Transverse colon (tissue), 4 donors: ENCODE results near the gene SMYD2. TPM values are rescaled to one million over a fixed set of nuclear protein-coding genes. Genes with fewer than 3 reads are reported as not detected.

Experiments
- DNase-seq: peaks from one replicate; pipeline ENCODE4 v3.0.0-alpha.2; 2019
- H3K27ac ChIP-seq, 4 donors: fragments of 200-600 bp; sonication (generic); 2 replicates each; pipeline ENCODE4 v1.5.1; 2016 to 2018; ENCODE audit warnings: inconsistent platforms in 4 of 4
- H3K27me3 ChIP-seq: fragments of 200-600 bp; sonication (generic); 2 replicates; pipeline ENCODE4 v1.5.1; 2017; ENCODE audit warnings: inconsistent platforms
- H3K36me3 ChIP-seq, 4 donors: fragments of 200-600 bp; sonication (generic); 2 replicates each; pipeline ENCODE4 v1.5.1; 2017 to 2019; ENCODE audit warnings: inconsistent platforms in 4 of 4
- H3K4me1 ChIP-seq, 4 donors: fragments of 200-600 bp; sonication (generic); 2 replicates each; pipeline ENCODE4 v1.5.1; 2017 to 2020; ENCODE audit warnings: inconsistent platforms in 4 of 4
- H3K4me3 ChIP-seq, 4 donors: fragments of 200-600 bp; sonication (generic); 1 replicate in 1 of 4; 2 replicates in 3 of 4; pipeline versions ENCODE4 v1.5.1 to v1.6.1; 2017 to 2019; ENCODE audit warnings: inconsistent platforms in 4 of 4
- H3K9me3 ChIP-seq, 2 donors: fragments of 200-600 bp; sonication (generic); 2 replicates each; pipeline ENCODE4 v1.5.1; 2017 to 2019; ENCODE audit warnings: inconsistent platforms in 2 of 2
- CTCF ChIP-seq, 5 experiments: fragments of 200-600 bp in 3 of 5; fragments of 450-650 bp in 2 of 5; sonication (generic) in 3 of 5; IDR thresholded peaks; 1 replicate in 2 of 5; 2 replicates in 3 of 5; pipeline ENCODE4 v1.5.1; 2016 to 2017; ENCODE audit warnings: antibody characterized with exemption in 5 of 5, inconsistent platforms in 3 of 5, mild to moderate bottlenecking in 2 of 5, moderate library complexity in 1 of 5
- EP300 ChIP-seq: sonication (generic); formaldehyde crosslinking; IDR thresholded peaks from one replicate; pipeline ENCODE4 v1.6.1; 2017; ENCODE audit warnings: antibody characterized with exemption, low read depth
- POLR2A ChIP-seq: fragments of 450-650 bp; IDR thresholded peaks from one replicate; pipeline ENCODE4 v1.6.1; 2016; ENCODE audit warnings: antibody characterized with exemption, mild to moderate bottlenecking, moderate library complexity
- POLR2AphosphoS5 ChIP-seq, 3 donors: sonication (generic); formaldehyde crosslinking; IDR thresholded peaks; one replicate each; pipeline ENCODE4 v1.6.1; 2016; ENCODE audit warnings: antibody characterized with exemption in 3 of 3
- WGBS, 2 donors: methylation state at CpG; one replicate each; pipeline ENCODE4 v1.1.5; 2018; ENCODE audit warnings: low coverage in 1 of 2; 5-methylcytosine and 5-hydroxymethylcytosine counted together
- in situ Hi-C, 4 donors: fragments of 200-750 bp; cut with MboI; loops; one replicate each; pipeline versions ENCODE4 v1.15.0 to v1.15.1; 2017; ENCODE audit warnings: low sequenced_read_pairs in 3 of 4, low pct_ligation_motif_present in 1 of 4, low pct_unique_long_range_greater_than_20kb in 1 of 4
- intact Hi-C: fragments of 100-400 bp; cut with DNase I; formaldehyde crosslinking; loops from one replicate; pipeline ENCODE4 v1.15.1; 2023; ENCODE audit warnings: low total_unique reads
- total RNA-seq, 4 donors: library from RNA; depleted of rRNA; stranded (reverse); fragments of >200 nt; gene quantifications; one replicate each; pipeline ENCODE4 v1.1.0, GENCODE V29; 2016

SMYD2 gene
- total RNA-seq, 4 donors from 2014 or later, result 8.6 to 21.8 (median 20.9) TPM

- WGBS, 2 donors, result 79 to 87% methylated on average over 5 of the region's 5 CpGs
- H3K27me3 ChIP-seq, result no peaks in the 10 kb centered on the region
- no peaks in the 10 kb centered on the region for H3K36me3 ChIP-seq
- DNase-seq, result no peak
- TF ChIP-seq EP300 (no peak), POLR2A (no peak), POLR2AphosphoS5 (IDR thresholded peaks at IDR 0.05) (no peak)
- in situ Hi-C loops (no loop called here), intact Hi-C loops (no loop called here)
- H3K27ac ChIP-seq, result no peak overlapping the region
- no peaks in the 10 kb centered on the region for H3K9me3 ChIP-seq
- H3K4me3 ChIP-seq, result no peak overlapping the region
- H3K4me1 ChIP-seq, result no peaks in the 10 kb centered on the region
Measured at GRCh38 chr1:214360116-214360515, 79.2 kb downstream of the SMYD2 start.

GRCh38 chr1:214360525-214361164, 79.7 kb downstream of the SMYD2 start:
- H3K4me3 ChIP-seq, result no peak overlapping the region
- no peak for TF ChIP-seq POLR2A

GRCh38 chr1:214361636-214362035, 80.7 kb downstream of the SMYD2 start:
- TF ChIP-seq EP300, result no peak
- no peak for TF ChIP-seq CTCF (IDR thresholded peaks at IDR 0.05)
- no peak for TF ChIP-seq POLR2A
- no peak for TF ChIP-seq POLR2AphosphoS5 (IDR thresholded peaks at IDR 0.05)
- Histone ChIP-seq H3K27me3 (no peaks in the 10 kb centered on the region), H3K9me3 (no peaks in the 10 kb centered on the region), H3K36me3 (no peaks in the 10 kb centered on the region), H3K27ac (no peak overlapping the region), H3K4me3 (no peak overlapping the region), H3K4me1 (no peaks in the 10 kb centered on the region)
- DNase-seq, result no peak
- in situ Hi-C loops, result no loop called here
- intact Hi-C loops, result no loop called here
- 55% methylated on average over 1 of the region's 1 CpG; no CpG with 5 or more reads in 1 of the 2 donors for WGBS, 2 donors

More at GRCh38 chr1:214360525-214361164, 79.7 kb downstream of the SMYD2 start:
- Histone ChIP-seq H3K4me1 (no peaks in the 10 kb centered on the region), H3K27me3 (no peaks in the 10 kb centered on the region), H3K9me3 (no peaks in the 10 kb centered on the region), H3K36me3 (no peaks in the 10 kb centered on the region), H3K27ac (no peak overlapping the region)
- in situ Hi-C loops (no loop called here), intact Hi-C loops (no loop called here)
- 63 to 78% methylated on average over 2 to 3 of the region's 3 CpGs for WGBS, 2 donors
- DNase-seq, result no peak

- TF ChIP-seq CTCF (IDR thresholded peaks at IDR 0.05) (no peak), POLR2A (no peak), POLR2AphosphoS5 (IDR thresholded peaks at IDR 0.05) (no peak), EP300 (no peak)
- H3K27ac ChIP-seq, result no peak overlapping the region
- in situ Hi-C loops, result no loop called here
Measured at GRCh38 chr1:214362188-214362882, 81.4 kb downstream of the SMYD2 start.

GRCh38 chr1:214363386-214363785, 82.4 kb downstream of the SMYD2 start:
- Histone ChIP-seq H3K27ac (no peak overlapping the region), H3K27me3 (no peaks in the 10 kb centered on the region), H3K9me3 (no peaks in the 10 kb centered on the region), H3K4me1 (no peaks in the 10 kb centered on the region), H3K4me3 (no peak overlapping the region), H3K36me3 (no peaks in the 10 kb centered on the region)
- no peak for TF ChIP-seq CTCF (IDR thresholded peaks at IDR 0.05)
- TF ChIP-seq POLR2A, result no peak
- no peak for TF ChIP-seq POLR2AphosphoS5 (IDR thresholded peaks at IDR 0.05)
- no peak for TF ChIP-seq EP300
- 65 to 79% methylated on average over 3 to 4 of the region's 4 CpGs for WGBS, 2 donors
- in situ Hi-C loops, result no loop called here
- intact Hi-C loops, result no loop called here
- DNase-seq, result no peak

More at GRCh38 chr1:214362188-214362882, 81.4 kb downstream of the SMYD2 start:
- 73 to 78% methylated on average over 5 to 9 of the region's 9 CpGs for WGBS, 2 donors
- no peak overlapping the region for H3K4me3 ChIP-seq
- H3K4me1 ChIP-seq, result no peaks in the 10 kb centered on the region
- H3K9me3 ChIP-seq, result no peaks in the 10 kb centered on the region
- no peaks in the 10 kb centered on the region for H3K27me3 ChIP-seq
- H3K36me3 ChIP-seq, result no peaks in the 10 kb centered on the region
- intact Hi-C loops, result no loop called here
- no peak for DNase-seq
